ENCODE measurements around the gene STXBP6.

The STXBP6 gene

DNA sequence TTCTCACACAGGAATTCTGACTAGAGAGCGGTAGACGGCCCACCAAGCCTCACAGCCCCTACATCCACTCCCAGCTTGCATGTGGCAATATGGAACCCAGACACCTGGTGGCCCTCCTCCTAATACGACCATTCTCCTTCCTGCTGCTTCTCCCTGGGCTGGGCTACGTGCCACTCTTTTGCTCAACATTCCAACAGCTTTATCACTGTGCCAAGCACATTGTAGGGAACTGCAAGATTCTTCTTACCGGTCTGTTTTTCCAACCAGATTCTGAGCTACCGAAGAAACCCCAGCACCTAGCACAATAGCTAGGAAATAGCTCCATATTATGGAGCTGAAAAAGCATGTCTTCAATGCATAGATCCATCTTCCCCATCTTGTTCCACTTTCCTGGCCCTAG is 58.1 kb downstream of the STXBP6 start:
- peaks cover 0 to 2% of the 10 kb centered on the region in 2 experiments; a peak in 1 of 3 replicates for H3K36me3 ChIP-seq (ENCODE audit: control insufficient read depth in 2 of 2, insufficient read depth in 1 of 2, low read length in 2 of 2)
- ChIA-PET POLR2A (no interaction called here), CTCF (interaction anchor here (1.0 to 1.5 kb wide), 2 partner anchors 10 to 12 kb away, joined by 3 to 5 read pairs; no protein-coding TSS in a partner anchor)
- no peak overlapping the region for H3K27ac ChIP-seq (ENCODE audit: extremely low read depth, low read depth, low read length)
- H3K9me3 ChIP-seq (ENCODE audit: control insufficient read depth, insufficient read depth, low read depth, low read length), result no peaks in the 10 kb centered on the region
- no peak for TF ChIP-seq ZNF670 (tag by site-specific recombination; IDR thresholded peaks at IDR 0.05; ENCODE audit: low read depth)
- no peak for TF ChIP-seq ZBTB17 (tag by site-specific recombination; IDR thresholded peaks at IDR 0.05)
- TF ChIP-seq, protein P1, sequence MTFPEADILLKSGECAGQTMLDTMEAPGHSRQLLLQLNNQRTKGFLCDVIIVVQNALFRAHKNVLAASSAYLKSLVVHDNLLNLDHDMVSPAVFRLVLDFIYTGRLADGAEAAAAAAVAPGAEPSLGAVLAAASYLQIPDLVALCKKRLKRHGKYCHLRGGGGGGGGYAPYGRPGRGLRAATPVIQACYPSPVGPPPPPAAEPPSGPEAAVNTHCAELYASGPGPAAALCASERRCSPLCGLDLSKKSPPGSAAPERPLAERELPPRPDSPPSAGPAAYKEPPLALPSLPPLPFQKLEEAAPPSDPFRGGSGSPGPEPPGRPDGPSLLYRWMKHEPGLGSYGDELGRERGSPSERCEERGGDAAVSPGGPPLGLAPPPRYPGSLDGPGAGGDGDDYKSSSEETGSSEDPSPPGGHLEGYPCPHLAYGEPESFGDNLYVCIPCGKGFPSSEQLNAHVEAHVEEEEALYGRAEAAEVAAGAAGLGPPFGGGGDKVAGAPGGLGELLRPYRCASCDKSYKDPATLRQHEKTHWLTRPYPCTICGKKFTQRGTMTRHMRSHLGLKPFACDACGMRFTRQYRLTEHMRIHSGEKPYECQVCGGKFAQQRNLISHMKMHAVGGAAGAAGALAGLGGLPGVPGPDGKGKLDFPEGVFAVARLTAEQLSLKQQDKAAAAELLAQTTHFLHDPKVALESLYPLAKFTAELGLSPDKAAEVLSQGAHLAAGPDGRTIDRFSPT (tag by site-specific recombination; IDR thresholded peaks at IDR 0.05), result no peak
- TF ChIP-seq KLF16 (tag by site-specific recombination; IDR thresholded peaks at IDR 0.05), result no peak
- TF ChIP-seq GLI4 (tag by site-specific recombination; IDR thresholded peaks at IDR 0.05), result no peak
- TF ChIP-seq HOXD13 (CRISPR knock-in tag; IDR thresholded peaks at IDR 0.05; ENCODE audit: borderline replicate concordance), result no peak
- TF ChIP-seq ZNF473 (tag by site-specific recombination; IDR thresholded peaks at IDR 0.05), result no peak
- no peak for TF ChIP-seq ZNF626 (tag by site-specific recombination; IDR thresholded peaks at IDR 0.05)
- H3K4me3 ChIP-seq (ENCODE audit: low read depth, low read length), result no peak overlapping the region
- H3K4me1 ChIP-seq (ENCODE audit: control insufficient read depth, insufficient read depth, low read length), result no peaks in the 10 kb centered on the region

DNA sequence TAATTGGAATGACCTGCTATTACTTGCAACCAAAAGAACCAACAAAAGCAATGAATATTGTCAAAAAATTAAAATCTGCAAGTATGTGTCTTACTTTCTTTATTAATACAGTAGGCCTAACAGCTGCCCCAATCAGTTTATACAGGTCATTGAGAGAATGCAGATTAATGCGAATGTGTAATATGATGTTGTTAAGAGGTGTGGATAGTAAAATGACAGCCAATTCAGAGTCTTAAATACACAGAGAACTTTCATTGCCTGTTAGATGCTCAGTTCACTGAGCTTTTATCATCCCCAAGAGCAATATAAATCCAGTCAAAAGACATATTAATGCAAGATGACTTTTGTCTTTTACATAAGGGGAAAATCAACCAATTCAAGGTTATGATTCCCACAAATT is 58.7 kb downstream of the STXBP6 start:
- TF ChIP-seq OSR2 (tag by site-specific recombination; IDR thresholded peaks at IDR 0.05) (no peak), YY1 (tag by site-specific recombination; IDR thresholded peaks at IDR 0.05) (no peak), FEZF1 (tag by site-specific recombination; IDR thresholded peaks at IDR 0.05) (0 out of 2 replicates have a peak, but pooled peaks have one; percentile 15)
- POLR2A ChIA-PET, result no interaction called here
- no peaks in the 10 kb centered on the region for H3K9me3 ChIP-seq (ENCODE audit: control insufficient read depth, insufficient read depth, low read depth, low read length)
- CTCF ChIA-PET, result interaction anchor here (1.0 to 1.5 kb wide), 2 partner anchors 10 to 13 kb away, joined by 3 to 5 read pairs; no protein-coding TSS in a partner anchor
- peaks cover 0 to 2% of the 10 kb centered on the region in 2 experiments; a peak in 1 of 3 replicates for H3K36me3 ChIP-seq (ENCODE audit: control insufficient read depth in 2 of 2, insufficient read depth in 1 of 2, low read length in 2 of 2)
- H3K27ac ChIP-seq (ENCODE audit: extremely low read depth, low read depth, low read length), result no peak overlapping the region
- H3K4me1 ChIP-seq (ENCODE audit: control insufficient read depth, insufficient read depth, low read length), result no peaks in the 10 kb centered on the region
- H3K4me3 ChIP-seq (ENCODE audit: low read depth, low read length), result no peak overlapping the region

DNA sequence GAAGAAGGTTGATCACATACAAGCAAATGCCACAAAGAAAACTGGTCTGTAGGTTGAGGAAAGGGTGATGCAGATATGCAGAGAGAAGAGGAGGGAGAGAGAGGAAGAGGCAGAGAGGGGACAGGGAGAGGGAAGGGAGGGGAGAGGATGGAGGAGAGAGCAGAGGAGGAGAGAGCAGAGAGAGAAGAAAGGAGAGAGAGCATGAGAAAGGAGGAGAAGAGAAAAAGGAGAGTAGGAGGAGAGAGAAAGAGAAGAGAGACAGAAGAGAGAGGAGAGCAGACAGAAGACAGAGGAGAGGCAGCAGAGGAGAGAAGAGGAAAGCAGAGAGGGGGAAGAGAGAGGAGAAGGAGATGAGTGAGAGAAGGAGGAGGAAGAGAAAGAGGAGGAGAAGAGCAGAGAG is 59.2 kb downstream of the STXBP6 start:
- no peak overlapping the region for H3K27ac ChIP-seq (ENCODE audit: extremely low read depth, low read depth, low read length)
- H3K4me1 ChIP-seq (ENCODE audit: control insufficient read depth, insufficient read depth, low read length), result peaks cover 2% of the 10 kb centered on the region; the same call in 1 of the 2 replicates
- TF ChIP-seq PRDM1 (tag by site-specific recombination; IDR thresholded peaks at IDR 0.05) (peak; percentile 90), MZF1 (tag by site-specific recombination; IDR thresholded peaks at IDR 0.05; ENCODE audit: borderline replicate concordance) (no peak)
- TF ChIP-seq, protein P2, sequence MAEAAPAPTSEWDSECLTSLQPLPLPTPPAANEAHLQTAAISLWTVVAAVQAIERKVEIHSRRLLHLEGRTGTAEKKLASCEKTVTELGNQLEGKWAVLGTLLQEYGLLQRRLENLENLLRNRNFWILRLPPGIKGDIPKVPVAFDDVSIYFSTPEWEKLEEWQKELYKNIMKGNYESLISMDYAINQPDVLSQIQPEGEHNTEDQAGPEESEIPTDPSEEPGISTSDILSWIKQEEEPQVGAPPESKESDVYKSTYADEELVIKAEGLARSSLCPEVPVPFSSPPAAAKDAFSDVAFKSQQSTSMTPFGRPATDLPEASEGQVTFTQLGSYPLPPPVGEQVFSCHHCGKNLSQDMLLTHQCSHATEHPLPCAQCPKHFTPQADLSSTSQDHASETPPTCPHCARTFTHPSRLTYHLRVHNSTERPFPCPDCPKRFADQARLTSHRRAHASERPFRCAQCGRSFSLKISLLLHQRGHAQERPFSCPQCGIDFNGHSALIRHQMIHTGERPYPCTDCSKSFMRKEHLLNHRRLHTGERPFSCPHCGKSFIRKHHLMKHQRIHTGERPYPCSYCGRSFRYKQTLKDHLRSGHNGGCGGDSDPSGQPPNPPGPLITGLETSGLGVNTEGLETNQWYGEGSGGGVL (tag by site-specific recombination; IDR thresholded peaks at IDR 0.05), result peak; percentile 44; the same call in 1 of the 2 replicates
- peaks cover 0 to 2% of the 10 kb centered on the region in 2 experiments; a peak in 1 of 3 replicates for H3K36me3 ChIP-seq (ENCODE audit: control insufficient read depth in 2 of 2, insufficient read depth in 1 of 2, low read length in 2 of 2)
- H3K9me3 ChIP-seq (ENCODE audit: control insufficient read depth, insufficient read depth, low read depth, low read length), result no peaks in the 10 kb centered on the region
- ChIA-PET POLR2A (no interaction called here), CTCF (no interaction called here)
- no peak overlapping the region for H3K4me3 ChIP-seq (ENCODE audit: low read depth, low read length)

DNA sequence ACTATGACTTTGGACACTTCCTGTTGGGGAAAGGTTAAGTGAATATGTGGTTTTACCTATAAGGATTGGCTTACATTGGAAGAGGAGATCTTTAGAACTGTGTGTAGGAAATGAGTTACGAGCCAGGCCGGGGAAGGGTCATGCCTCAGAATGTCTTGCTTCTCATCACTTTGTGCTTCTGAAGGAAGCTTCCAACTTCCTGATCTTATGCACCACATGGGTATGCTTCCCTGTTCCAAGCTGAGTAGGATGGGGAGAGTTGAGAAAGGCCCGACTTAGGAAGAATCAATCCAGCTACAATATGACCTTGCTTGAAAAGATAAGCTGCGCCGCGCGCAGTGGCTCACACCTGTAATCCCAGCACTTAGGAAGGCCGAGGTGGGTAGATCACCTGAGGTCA is 59.9 kb downstream of the STXBP6 start:
- Histone ChIP-seq H3K36me3 (ENCODE audit: control insufficient read depth in 2 of 2, insufficient read depth in 1 of 2, low read length in 2 of 2) (peaks cover 0 to 2% of the 10 kb centered on the region in 2 experiments; a peak in 1 of 3 replicates), H3K9me3 (ENCODE audit: control insufficient read depth, insufficient read depth, low read depth, low read length) (no peaks in the 10 kb centered on the region), H3K4me1 (ENCODE audit: control insufficient read depth, insufficient read depth, low read length) (peaks cover 8% of the 10 kb centered on the region), H3K27ac (ENCODE audit: extremely low read depth, low read depth, low read length) (no peak overlapping the region), H3K4me3 (ENCODE audit: low read depth, low read length) (no peak overlapping the region)
- POLR2A ChIA-PET, result interaction anchor here (0.7 kb wide), 1 partner anchor 74 kb away, joined by 4 read pairs; no protein-coding TSS in a partner anchor
- TF ChIP-seq SCRT1 (tag by site-specific recombination; IDR thresholded peaks at IDR 0.05; ENCODE audit: borderline replicate concordance), result no peak
- no peak for TF ChIP-seq ZNF548 (tag by site-specific recombination; IDR thresholded peaks at IDR 0.05)
- no peak for TF ChIP-seq ZNF610 (tag by site-specific recombination; IDR thresholded peaks at IDR 0.05; ENCODE audit: borderline replicate concordance)
- TF ChIP-seq ZXDB (tag by site-specific recombination; IDR thresholded peaks at IDR 0.05), result no peak
- no peak for TF ChIP-seq ZFP3 (tag by site-specific recombination; IDR thresholded peaks at IDR 0.05; ENCODE audit: low read depth)
- no peak for TF ChIP-seq ZSCAN30 (tag by site-specific recombination; IDR thresholded peaks at IDR 0.05)
- TF ChIP-seq ZNF10 (tag by site-specific recombination; IDR thresholded peaks at IDR 0.05), result no peak
- TF ChIP-seq KLF1 (tag by site-specific recombination; IDR thresholded peaks at IDR 0.05), result no peak
- TF ChIP-seq ZNF157 (tag by site-specific recombination; IDR thresholded peaks at IDR 0.05), result no peak
- TF ChIP-seq ZIC2 (tag by site-specific recombination; IDR thresholded peaks at IDR 0.05), result no peak
- CTCF ChIA-PET, result no interaction called here

Data from HEK293 (cell line).